ES-I3 (cell line): ENCODE measurements around the gene PTCD2.

Experiments
- H3K36me3 ChIP-seq: 2 replicates; pipeline ENCODE4 v1.6.1; 2013; ENCODE audit warnings: mild to moderate bottlenecking, low read length, control low read depth, moderate library complexity; ENCODE audit not compliant: insufficient read depth
- H3K4me1 ChIP-seq: 2 replicates; pipeline ENCODE4 v1.6.1; 2013; ENCODE audit warnings: mild to moderate bottlenecking, control low read depth, low read length; ENCODE audit not compliant: insufficient read depth
- H3K9ac ChIP-seq: 2 replicates; pipeline ENCODE4 v1.6.1; 2013; ENCODE audit warnings: low read depth, mild to moderate bottlenecking, low read length, moderate library complexity
- H3K9me3 ChIP-seq: 2 replicates; pipeline ENCODE4 v1.6.1; 2013; ENCODE audit warnings: mild to moderate bottlenecking, low read length, moderate library complexity; ENCODE audit not compliant: control insufficient read depth, insufficient read depth

Gene PTCD2

DNA sequence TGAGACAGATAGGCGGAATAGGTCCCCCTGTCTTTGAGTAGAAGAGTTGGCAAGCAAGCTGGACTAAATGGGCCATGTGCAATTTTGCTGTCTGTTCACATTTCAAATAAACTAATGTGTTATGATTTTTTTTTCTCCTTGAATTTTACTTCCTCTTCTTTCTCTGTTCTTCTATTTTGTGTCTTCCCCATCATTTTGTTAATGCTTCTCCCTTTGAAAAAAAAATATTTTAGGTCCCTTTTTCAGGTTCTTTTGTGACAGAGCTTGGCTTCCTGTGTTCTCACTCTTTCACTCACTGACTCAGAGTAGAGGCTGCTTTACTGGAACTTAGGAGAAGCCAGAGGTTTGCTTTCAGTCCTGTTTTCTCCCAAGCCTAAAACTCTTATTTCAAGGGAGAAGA is 48.1 kb downstream of the PTCD2 start:
- Histone ChIP-seq H3K9ac (no peak overlapping the region), H3K36me3 (no peaks in the 10 kb centered on the region; the same call in 1 of the 2 replicates), H3K9me3 (no peaks in the 10 kb centered on the region), H3K4me1 (peaks cover 33% of the 10 kb centered on the region)

DNA sequence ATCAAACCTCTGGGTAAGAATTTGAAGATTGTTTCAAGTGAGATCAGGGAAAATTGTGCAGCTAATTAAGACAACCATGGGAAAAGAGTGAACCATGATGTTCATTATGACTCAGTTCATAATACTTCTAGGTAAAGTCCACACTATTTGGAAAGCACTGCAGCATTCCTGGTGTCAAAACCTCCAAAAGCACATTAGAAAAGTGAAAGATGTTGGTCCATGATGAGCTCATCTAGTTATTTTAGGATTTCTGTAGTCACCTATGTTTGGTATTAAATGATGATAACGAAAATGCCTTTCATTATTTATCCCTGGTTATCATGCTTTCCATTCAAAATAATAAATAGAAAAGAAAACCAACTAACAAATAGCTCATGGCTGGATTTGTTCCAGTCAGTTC is 49.1 kb downstream of the PTCD2 start:
- Histone ChIP-seq H3K4me1 (peaks cover 23% of the 10 kb centered on the region), H3K36me3 (no peaks in the 10 kb centered on the region; the same call in 1 of the 2 replicates), H3K9ac (no peak overlapping the region), H3K9me3 (no peaks in the 10 kb centered on the region)

DNA sequence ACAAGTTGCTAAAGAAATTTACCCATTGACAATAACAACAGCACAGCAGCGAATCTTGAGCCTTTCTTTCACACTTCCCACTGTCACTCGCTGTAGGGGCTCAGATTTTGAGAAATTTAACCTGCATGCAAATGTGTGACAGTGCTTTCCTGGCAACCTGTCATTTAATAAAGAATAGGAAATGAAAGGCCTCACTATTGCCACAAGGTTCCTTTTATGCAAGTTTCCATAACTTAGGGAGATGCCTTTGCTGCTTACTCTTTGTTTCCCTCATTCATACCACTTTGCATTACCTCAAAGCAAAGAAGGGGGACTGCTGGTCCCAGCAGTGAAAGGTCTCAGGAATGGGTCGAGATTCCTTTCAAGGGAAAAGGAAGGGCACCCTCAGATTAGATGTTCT is 49.5 kb downstream of the PTCD2 start:
- no peaks in the 10 kb centered on the region for H3K9me3 ChIP-seq
- H3K36me3 ChIP-seq, result no peaks in the 10 kb centered on the region
- H3K4me1 ChIP-seq, result peaks cover 20% of the 10 kb centered on the region
- no peak overlapping the region for H3K9ac ChIP-seq

DNA sequence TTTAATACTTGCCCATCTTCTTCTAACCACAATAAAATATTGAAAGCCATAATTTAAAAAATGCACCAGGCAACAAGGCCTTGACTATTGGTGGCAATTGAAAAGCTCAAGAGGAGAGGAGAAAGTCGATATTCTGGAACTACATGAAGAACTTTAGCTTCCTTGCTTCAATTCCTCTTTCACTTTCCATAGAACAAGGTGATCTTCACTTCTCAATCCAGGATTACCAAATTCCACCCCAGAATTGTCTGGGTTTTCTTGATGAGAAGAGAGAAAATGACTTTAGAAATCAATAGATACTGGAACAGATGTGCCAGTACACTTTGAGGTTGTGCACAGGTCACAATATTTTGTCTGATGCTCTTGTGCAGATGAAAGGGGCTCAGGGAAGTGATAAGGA is 52.2 kb downstream of the PTCD2 start:
- Histone ChIP-seq H3K36me3 (no peaks in the 10 kb centered on the region; the same call in 1 of the 2 replicates), H3K4me1 (peaks cover 12% of the 10 kb centered on the region), H3K9me3 (no peaks in the 10 kb centered on the region), H3K9ac (no peak overlapping the region)

DNA sequence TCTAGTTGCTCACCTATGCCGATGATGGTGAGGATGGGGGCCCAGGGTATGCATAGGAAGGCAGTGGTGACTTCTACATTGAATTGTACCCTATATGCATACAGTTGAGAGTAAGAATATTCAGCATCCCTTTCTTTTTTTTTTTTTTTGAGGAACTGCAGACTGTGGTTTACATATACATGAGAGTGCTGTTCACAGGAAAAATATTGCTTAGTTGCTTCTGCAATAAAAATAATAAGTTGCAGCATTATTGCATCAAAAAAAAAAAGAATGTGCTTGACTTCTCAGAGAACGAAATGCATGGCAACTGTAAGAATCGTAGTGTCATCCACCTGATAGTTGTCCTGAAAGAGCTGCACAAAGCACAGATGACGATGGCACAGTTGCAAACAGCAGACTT is 52.8 kb downstream of the PTCD2 start:
- Histone ChIP-seq H3K36me3 (no peaks in the 10 kb centered on the region; the same call in 1 of the 2 replicates), H3K4me1 (peaks cover 12% of the 10 kb centered on the region), H3K9ac (no peak overlapping the region), H3K9me3 (no peaks in the 10 kb centered on the region)

DNA sequence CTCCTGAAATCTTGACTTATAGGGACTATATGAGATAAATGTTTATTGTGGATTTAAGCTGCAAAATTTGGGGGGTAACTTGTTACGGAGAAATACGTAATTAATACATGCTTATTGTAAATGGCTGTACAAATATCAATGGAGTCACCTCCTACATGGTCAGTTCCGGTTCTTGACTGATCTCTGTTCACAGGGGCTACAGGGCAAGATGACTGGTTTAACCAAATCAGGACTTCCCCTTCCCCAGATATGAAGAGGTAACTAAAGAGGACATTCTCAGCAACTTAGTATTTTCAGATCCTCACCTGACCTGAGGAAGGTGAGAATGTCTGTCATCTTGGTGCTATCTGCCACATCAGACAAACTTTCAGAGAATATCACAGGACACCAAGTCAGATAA is 54.7 kb downstream of the PTCD2 start:
- Histone ChIP-seq H3K9ac (no peak overlapping the region), H3K4me1 (peaks cover under 1% of the 10 kb centered on the region; the same call in 1 of the 2 replicates), H3K36me3 (no peaks in the 10 kb centered on the region; the same call in 1 of the 2 replicates), H3K9me3 (no peaks in the 10 kb centered on the region)

DNA sequence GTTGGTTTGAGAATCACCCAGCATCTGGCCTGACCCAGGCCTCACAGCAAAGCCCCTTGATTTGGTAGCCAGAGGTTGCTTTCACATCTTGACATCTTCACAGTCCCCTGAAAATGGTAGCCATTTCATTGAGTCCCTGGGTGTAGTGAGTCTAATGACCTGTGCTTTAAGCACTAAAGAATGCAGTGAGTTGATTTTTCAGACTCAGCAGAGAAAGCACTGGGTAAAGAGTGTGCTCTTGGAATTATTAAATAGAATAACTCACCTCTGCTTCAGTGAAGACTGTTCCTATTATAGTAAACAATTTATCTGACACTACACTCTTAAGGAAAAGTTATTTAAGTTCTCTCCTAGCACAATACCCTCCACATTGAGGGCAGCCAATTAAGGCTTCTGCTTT is 56.2 kb downstream of the PTCD2 start:
- no peaks in the 10 kb centered on the region for H3K9me3 ChIP-seq
- no peaks in the 10 kb centered on the region; the same call in 1 of the 2 replicates for H3K36me3 ChIP-seq
- no peaks in the 10 kb centered on the region for H3K4me1 ChIP-seq
- no peak overlapping the region for H3K9ac ChIP-seq

DNA sequence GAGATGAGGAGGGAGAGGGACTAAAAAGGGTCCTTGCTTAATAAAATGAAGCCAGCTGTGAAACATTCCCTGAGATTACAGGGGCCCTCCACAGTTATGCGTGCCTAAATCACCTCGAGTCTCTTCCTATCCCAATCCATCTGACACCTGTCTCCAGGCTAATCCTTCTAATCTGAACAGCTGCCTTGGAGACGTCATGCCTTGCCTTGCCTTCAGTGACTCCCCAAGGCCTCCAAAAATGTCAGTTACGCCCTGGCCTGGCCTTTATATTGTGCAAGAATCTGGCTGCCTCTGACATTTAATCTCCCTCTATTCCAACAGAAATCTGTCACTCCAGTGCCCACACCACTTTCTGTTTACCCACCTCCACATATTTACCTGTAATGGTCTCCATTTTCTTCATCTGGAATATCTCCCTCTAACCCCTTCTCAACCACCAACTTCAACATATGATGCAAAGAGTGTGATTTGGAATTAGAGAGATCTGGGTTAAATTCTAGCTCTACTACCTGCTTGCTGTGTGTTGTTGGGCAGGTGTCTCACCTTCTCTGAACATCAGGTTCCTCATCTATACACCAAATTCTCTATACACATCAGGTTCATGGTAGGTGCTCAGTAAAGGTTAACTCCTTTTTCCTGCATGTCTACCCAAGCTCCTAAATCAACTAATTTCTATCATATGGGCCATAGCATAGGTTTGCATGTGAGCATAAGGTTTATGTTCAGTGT is 57.9 kb downstream of the PTCD2 start:
- H3K4me1 ChIP-seq, result no peaks in the 10 kb centered on the region

DNA sequence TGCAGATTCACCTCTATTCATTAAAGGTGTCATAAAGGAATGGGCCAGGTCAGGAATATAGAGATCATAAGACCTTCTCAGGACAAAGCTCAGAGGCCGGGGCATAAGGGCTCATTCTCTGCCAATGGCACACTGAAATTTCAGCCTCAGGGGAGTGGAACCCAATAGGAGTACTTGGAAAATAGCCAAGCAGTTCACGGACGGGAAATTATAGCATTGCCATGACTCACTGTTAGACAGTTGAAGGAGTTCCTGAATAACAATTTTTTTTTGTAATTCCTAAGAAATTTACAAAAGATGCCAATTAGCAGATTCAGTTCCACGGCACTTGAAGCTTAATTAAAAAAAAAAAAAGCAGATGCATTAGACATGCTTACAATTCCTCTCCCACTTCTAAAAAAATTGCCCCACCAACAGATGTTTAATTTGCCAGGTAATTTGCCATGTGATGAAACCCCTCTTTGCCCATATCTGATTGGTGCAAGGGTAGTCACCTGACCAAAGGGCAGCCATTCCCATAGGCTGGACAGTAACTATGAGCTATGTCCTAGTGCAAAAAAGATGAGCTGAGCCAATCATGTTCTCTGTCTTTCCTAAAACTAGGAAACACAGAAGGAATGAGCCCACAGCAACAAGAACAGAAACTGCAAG is 58.6 kb downstream of the PTCD2 start:
- H3K9ac ChIP-seq, result no peak overlapping the region
- no peaks in the 10 kb centered on the region; the same call in 1 of the 2 replicates for H3K9me3 ChIP-seq
- no peaks in the 10 kb centered on the region for H3K4me1 ChIP-seq
- H3K36me3 ChIP-seq, result no peaks in the 10 kb centered on the region; the same call in 1 of the 2 replicates

More for the DNA sequence above, 57.9 kb downstream of the PTCD2 start:
- Histone ChIP-seq H3K9me3 (no peaks in the 10 kb centered on the region; the same call in 1 of the 2 replicates), H3K9ac (no peak overlapping the region), H3K36me3 (no peaks in the 10 kb centered on the region; the same call in 1 of the 2 replicates)

DNA sequence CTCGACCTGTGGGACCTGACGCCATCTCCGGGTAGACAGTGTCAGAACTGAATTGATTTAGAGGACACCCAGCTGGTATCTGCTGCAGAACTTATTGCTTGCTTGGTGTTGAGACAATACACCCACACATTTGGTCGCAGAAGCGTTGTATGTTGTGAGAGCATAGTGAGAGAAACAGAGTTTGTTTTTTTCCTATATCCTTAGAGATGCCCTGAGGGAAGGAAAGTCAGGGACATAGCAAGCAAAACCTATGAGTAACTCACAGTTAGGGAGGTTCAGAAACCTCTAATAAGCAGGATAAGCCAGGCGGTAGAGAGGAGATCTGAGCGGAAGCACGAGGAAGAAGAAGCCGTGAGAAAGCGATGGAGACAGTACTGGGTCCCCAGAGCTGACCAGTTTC is 59.8 kb downstream of the PTCD2 start:
- Histone ChIP-seq H3K4me1 (no peaks in the 10 kb centered on the region), H3K36me3 (no peaks in the 10 kb centered on the region; the same call in 1 of the 2 replicates), H3K9ac (no peak overlapping the region), H3K9me3 (no peaks in the 10 kb centered on the region; the same call in 1 of the 2 replicates)

DNA sequence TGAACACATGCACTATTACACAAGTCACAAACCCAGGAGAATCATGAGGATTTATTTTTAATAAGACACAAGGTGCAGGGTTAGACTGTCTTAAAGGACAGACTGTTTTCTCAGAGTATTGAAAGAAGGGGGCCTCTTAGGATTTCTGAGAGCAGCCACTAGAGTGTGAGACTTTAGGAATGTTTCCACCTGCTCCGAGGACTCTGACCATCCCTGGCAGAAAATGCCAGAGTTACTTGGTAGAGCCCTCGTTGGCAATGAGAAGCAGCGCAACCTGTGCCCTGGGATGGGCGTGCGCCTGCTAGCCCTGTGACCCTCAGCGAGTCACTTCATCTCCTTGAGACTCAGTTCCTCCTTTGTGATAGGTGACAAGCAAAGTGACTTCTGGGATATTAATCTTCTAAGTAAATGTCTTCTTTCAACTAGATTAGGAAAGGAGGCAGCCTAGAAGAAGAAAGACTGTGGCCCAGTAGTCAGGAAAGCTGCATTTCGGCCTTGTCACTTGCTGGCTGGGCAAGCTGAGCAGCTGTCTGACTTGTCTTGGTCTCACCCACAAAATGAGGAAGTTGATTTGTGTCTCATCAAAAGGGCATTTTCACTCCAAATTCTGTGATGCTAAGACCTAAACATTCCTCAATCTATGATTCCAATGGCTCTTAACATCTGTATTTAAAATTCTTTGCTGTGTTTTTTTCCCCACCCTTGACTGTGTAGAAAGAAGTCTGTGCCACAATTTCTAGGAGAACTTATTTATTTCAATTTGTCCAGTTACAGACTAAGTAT is 60.5 kb downstream of the PTCD2 start:
- no peaks in the 10 kb centered on the region for H3K36me3 ChIP-seq
- H3K4me1 ChIP-seq, result no peaks in the 10 kb centered on the region
- no peak overlapping the region for H3K9ac ChIP-seq
- no peaks in the 10 kb centered on the region; the same call in 1 of the 2 replicates for H3K9me3 ChIP-seq

DNA sequence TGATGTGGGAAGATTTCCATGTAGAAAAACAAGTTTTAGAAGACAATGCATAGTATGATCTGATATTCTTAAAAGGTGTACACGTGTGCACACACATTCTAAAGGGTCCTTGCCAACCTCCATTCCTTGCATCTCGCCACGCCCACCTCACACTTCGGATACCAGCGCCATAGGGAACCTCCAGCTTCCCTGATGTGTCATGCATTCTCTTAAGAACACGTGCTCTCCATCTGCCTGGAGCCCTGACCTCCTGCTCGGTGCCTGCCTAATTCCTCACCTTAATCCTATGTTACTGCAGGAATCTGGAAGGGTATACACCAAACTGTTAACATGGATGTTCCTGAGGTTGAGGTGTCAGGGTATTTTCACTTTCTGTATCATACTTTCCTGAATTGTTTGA is 63.1 kb downstream of the PTCD2 start:
- no peaks in the 10 kb centered on the region for H3K4me1 ChIP-seq
- H3K9me3 ChIP-seq, result no peaks in the 10 kb centered on the region; the same call in 1 of the 2 replicates
- no peak overlapping the region for H3K9ac ChIP-seq
- no peaks in the 10 kb centered on the region for H3K36me3 ChIP-seq

DNA sequence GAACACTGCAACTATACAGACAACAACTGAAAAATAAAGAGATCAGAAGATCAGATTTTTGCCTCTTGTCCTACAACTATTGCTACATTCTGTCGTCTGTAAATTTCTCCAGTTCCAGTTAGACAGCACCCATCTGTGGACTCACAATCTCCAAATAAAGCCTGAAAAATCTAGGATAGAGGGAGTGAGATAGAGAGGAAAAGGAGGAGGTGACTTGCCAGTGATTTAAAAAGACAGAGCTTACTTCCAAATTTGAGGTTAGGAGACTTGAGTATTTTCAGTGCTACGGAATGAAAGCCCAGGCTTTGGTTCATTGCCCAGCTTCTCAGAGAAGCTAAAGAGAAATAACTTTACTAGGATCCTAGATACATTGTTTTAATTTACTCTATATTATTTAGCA is 63.6 kb downstream of the PTCD2 start:
- H3K9ac ChIP-seq, result no peak overlapping the region
- H3K36me3 ChIP-seq, result no peaks in the 10 kb centered on the region
- H3K9me3 ChIP-seq, result no peaks in the 10 kb centered on the region; the same call in 1 of the 2 replicates
- H3K4me1 ChIP-seq, result no peaks in the 10 kb centered on the region

DNA sequence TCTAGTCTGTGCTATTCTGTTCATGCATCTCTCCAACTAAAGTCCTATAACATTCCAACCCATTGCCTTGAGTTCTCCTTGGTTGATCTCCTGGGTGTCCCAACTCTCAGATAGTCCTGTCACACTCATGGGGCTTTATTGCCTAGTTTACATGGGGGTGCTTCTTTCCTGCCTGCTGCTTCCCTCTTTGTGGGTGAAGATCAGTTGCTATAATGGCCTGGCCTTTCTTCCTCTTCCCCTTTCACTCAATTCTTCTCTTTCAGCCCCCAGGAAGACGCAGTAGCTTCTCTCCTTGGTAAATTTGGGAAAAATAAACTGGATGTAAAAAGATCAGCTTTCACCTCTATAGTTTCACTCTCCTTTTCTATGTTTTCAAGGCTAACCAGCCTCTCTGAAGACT is 66.5 kb downstream of the PTCD2 start:
- Histone ChIP-seq H3K4me1 (no peaks in the 10 kb centered on the region), H3K9me3 (no peaks in the 10 kb centered on the region; the same call in 1 of the 2 replicates), H3K9ac (no peak overlapping the region)

More for the DNA sequence above, 66.5 kb downstream of the PTCD2 start:
- no peaks in the 10 kb centered on the region for H3K36me3 ChIP-seq
